H1 (cell line): ENCODE measurements around the gene TANC1. TPM values are rescaled to one million over a fixed set of nuclear protein-coding genes. Genes with fewer than 3 reads are reported as not detected.

Experiments
- CTCF ChIA-PET: fragments of 300-600 bp; sonication (Branson Sonifier 250); formaldehyde crosslinking; loops from one replicate; lab custom pipeline; 2021; ENCODE audit not compliant: partially characterized antibody; lab: Charles Lee
- POLR2A ChIA-PET: fragments of 300-600 bp; sonication (Branson Sonifier 250); formaldehyde crosslinking; loops from one replicate; lab custom pipeline; 2021; ENCODE audit warnings: inconsistent platforms; ENCODE audit not compliant: partially characterized antibody; lab: Charles Lee
- DNase-seq, 2 experiments: peaks; one replicate each; pipeline versions ENCODE4 v3.0.0 to v3.0.0-alpha.2; 2010 to 2022; ENCODE audit warnings: low spot score in 2 of 2, low read depth in 1 of 2, mixed read lengths in 1 of 2
- FAIRE-seq: peaks from 2 replicates; lab custom pipeline; 2011; peaks lifted over from hg19 to GRCh38; lab: Jason Lieb, UNC
- H2AFZ ChIP-seq: 2 replicates; pipeline ENCODE4 v1.8.1; 2012; ENCODE audit warnings: low read length, inconsistent platforms
- H2AK5ac ChIP-seq: 2 replicates; pipeline ENCODE4 v1.6.1; 2013; ENCODE audit warnings: low read depth, low read length
- H2BK120ac ChIP-seq: replicated peaks from 2 replicates; pipeline ENCODE3; 2013; ENCODE audit warnings: low read depth, low read length, inconsistent platforms
- H2BK12ac ChIP-seq: 2 replicates; pipeline ENCODE4 v1.6.1; 2013; ENCODE audit warnings: low read depth, low read length
- H2BK15ac ChIP-seq: 2 replicates; pipeline ENCODE4 v1.6.1; 2013; ENCODE audit warnings: low read length
- H2BK20ac ChIP-seq: 2 replicates; pipeline ENCODE4 v1.6.1; 2013; ENCODE audit warnings: low read length
- H2BK5ac ChIP-seq: 2 replicates; pipeline ENCODE4 v1.6.1; 2013; ENCODE audit warnings: low read depth, low read length
- H3K14ac ChIP-seq: 2 replicates; pipeline ENCODE4 v1.6.1; 2013; ENCODE audit warnings: inconsistent platforms; ENCODE audit not compliant: insufficient read length
- H3K18ac ChIP-seq: 2 replicates; pipeline ENCODE4 v1.6.1; 2013; ENCODE audit warnings: low read length; ENCODE audit errors: extremely low read depth
- H3K23ac ChIP-seq: 2 replicates; pipeline ENCODE4 v1.6.1; 2013; ENCODE audit warnings: inconsistent platforms; ENCODE audit not compliant: insufficient read length
- H3K23me2 ChIP-seq: 2 replicates; pipeline ENCODE4 v1.6.1; 2013; ENCODE audit warnings: low read depth, low read length
- H3K27ac ChIP-seq: 2 replicates; pipeline ENCODE4 v1.6.1; 2011; ENCODE audit warnings: low read depth, low read length, inconsistent platforms
- H3K27me3 ChIP-seq, 4 experiments: replicated peaks in 1 of 4; 1 replicate in 1 of 4; 2 replicates in 3 of 4; pipeline versions ENCODE4 v1.6.1 to v1.8.1; 2011 to 2013; ENCODE audit warnings: low read length in 3 of 4, mild to moderate bottlenecking in 3 of 4, inconsistent platforms in 2 of 4, mixed read lengths in 2 of 4, moderate library complexity in 1 of 4; ENCODE audit not compliant: control insufficient read depth in 3 of 4, insufficient read depth in 3 of 4; ENCODE audit errors: extremely low read depth in 1 of 4
- H3K36me3 ChIP-seq, 4 experiments: 2 replicates each; pipeline versions ENCODE4 v1.6.1 to v1.8.1; 2011 to 2013; ENCODE audit warnings: mild to moderate bottlenecking in 4 of 4, low read length in 3 of 4, moderate library complexity in 2 of 4, control low read depth in 1 of 4, inconsistent platforms in 1 of 4; ENCODE audit not compliant: insufficient read depth in 4 of 4, control insufficient read depth in 2 of 4
- H3K4ac ChIP-seq: replicated peaks from 2 replicates; pipeline ENCODE3; 2013; ENCODE audit warnings: low read length, low read depth, mixed read lengths, inconsistent platforms; ENCODE audit not compliant: insufficient read length
- H3K4me1 ChIP-seq, 4 experiments: replicated peaks in 1 of 4; 1 replicate in 1 of 4; 2 replicates in 3 of 4; pipeline versions ENCODE4 v1.6.1 to v1.8.1; 2011 to 2013; ENCODE audit warnings: low read length in 3 of 4, inconsistent platforms in 2 of 4, mixed read lengths in 1 of 4; ENCODE audit not compliant: insufficient read depth in 4 of 4, control insufficient read depth in 3 of 4
- H3K4me2 ChIP-seq, 2 experiments: 2 replicates each; pipeline versions ENCODE4 v1.6.1 to v1.8.1; 2011 to 2013; ENCODE audit warnings: low read depth in 2 of 2, low read length in 2 of 2, control low read depth in 1 of 2, inconsistent platforms in 1 of 2, mild to moderate bottlenecking in 1 of 2; ENCODE audit not compliant: insufficient read depth in 1 of 2
- H3K4me3 ChIP-seq, 4 experiments: fragments of 200-600, 300-600 bp in 1 of 4; sonication (generic), shearing (Covaris generic), sonication (Bioruptor Twin) in 1 of 4; 2 replicates each; pipeline versions ENCODE4 v1.5.1 to v1.8.1; 2011 to 2016; ENCODE audit warnings: low read length in 4 of 4, low read depth in 3 of 4, control low read depth in 2 of 4, inconsistent platforms in 2 of 4, mild to moderate bottlenecking in 2 of 4, mixed read lengths in 1 of 4, moderate library complexity in 1 of 4; ENCODE audit not compliant: insufficient read depth in 2 of 4; ENCODE audit errors: extremely low read depth in 1 of 4
- H3K56ac ChIP-seq: replicated peaks from 2 replicates; pipeline ENCODE3; 2013; ENCODE audit warnings: low read depth, mild to moderate bottlenecking, mixed read lengths, low read length, inconsistent platforms; ENCODE audit not compliant: insufficient read length
- H3K79me1 ChIP-seq: 2 replicates; pipeline ENCODE4 v1.6.1; 2013; ENCODE audit warnings: low read depth, low read length, control low read depth
- H3K79me2 ChIP-seq, 2 experiments: 2 replicates each; pipeline versions ENCODE4 v1.6.1 to v1.8.1; 2012 to 2013; ENCODE audit warnings: low read length in 2 of 2, mild to moderate bottlenecking in 2 of 2, inconsistent platforms in 1 of 2; ENCODE audit not compliant: insufficient read depth in 2 of 2, control insufficient read depth in 1 of 2
- H3K9ac ChIP-seq, 4 experiments: replicated peaks in 1 of 4; 1 replicate in 1 of 4; 2 replicates in 3 of 4; pipeline versions ENCODE4 v1.6.1 to v1.8.1; 2011 to 2013; ENCODE audit warnings: low read depth in 3 of 4, low read length in 3 of 4, control low read depth in 2 of 4, mild to moderate bottlenecking in 2 of 4, moderate library complexity in 2 of 4, inconsistent platforms in 1 of 4; ENCODE audit errors: extremely low read depth in 1 of 4
- H3K9me3 ChIP-seq, 2 experiments: 2 replicates each; pipeline versions ENCODE4 v1.6.1 to v1.8.1; 2012 to 2013; ENCODE audit warnings: mild to moderate bottlenecking in 2 of 2, moderate library complexity in 2 of 2, control low read depth in 1 of 2, inconsistent platforms in 1 of 2, low read depth in 1 of 2, low read length in 1 of 2, mixed read lengths in 1 of 2; ENCODE audit not compliant: insufficient read depth in 2 of 2
- H4K20me1 ChIP-seq, 2 experiments: replicated peaks in 1 of 2; 2 replicates each; pipeline versions ENCODE3 to v1.8.1; 2011 to 2013; ENCODE audit warnings: inconsistent platforms in 2 of 2, low read length in 2 of 2, mild to moderate bottlenecking in 1 of 2; ENCODE audit not compliant: insufficient read depth in 2 of 2, control insufficient read depth in 1 of 2
- H4K5ac ChIP-seq: 2 replicates; pipeline ENCODE4 v1.6.1; 2013; ENCODE audit warnings: low read length, low read depth, mixed read lengths, inconsistent platforms; ENCODE audit not compliant: insufficient read length
- H4K8ac ChIP-seq: 2 replicates; pipeline ENCODE4 v1.8.0; 2013; ENCODE audit warnings: mild to moderate bottlenecking, moderate library complexity, low read length, inconsistent platforms; ENCODE audit not compliant: insufficient read depth; ENCODE audit errors: extremely low read depth
- H4K91ac ChIP-seq: replicated peaks from 2 replicates; pipeline ENCODE3; 2013; ENCODE audit warnings: low read length, mixed read lengths, inconsistent platforms; ENCODE audit not compliant: insufficient read length
- ATF3 ChIP-seq: IDR thresholded peaks from 2 replicates; pipeline ENCODE4 v1.6.1; 2011; ENCODE audit warnings: low read depth, mild to moderate bottlenecking, low read length; ENCODE audit not compliant: insufficient read depth
- BCL11A ChIP-seq, 2 experiments: IDR thresholded peaks; one replicate each; pipeline ENCODE4 v1.6.1; 2011; ENCODE audit warnings: low read depth in 2 of 2, low read length in 2 of 2, mild to moderate bottlenecking in 2 of 2
- CBX5 ChIP-seq: fragments of 300-800, 300-1000 bp; sonication (generic); IDR thresholded peaks from 2 replicates; pipeline ENCODE4 v1.7.1; 2016; ENCODE audit warnings: antibody characterized with exemption, low read length, low read depth
- CBX8 ChIP-seq: fragments of 300-800, 300-1000 bp; sonication (generic); IDR thresholded peaks from 2 replicates; pipeline ENCODE4 v1.7.1; 2016; ENCODE audit warnings: low read depth, low read length, borderline replicate concordance
- CHD2 ChIP-seq: IDR thresholded peaks from 2 replicates; pipeline ENCODE4 v1.6.1; 2012; ENCODE audit warnings: low read length, improper control_type of control experiment
- CTCF ChIP-seq, 3 experiments: IDR thresholded peaks; 1 replicate in 2 of 3; 2 replicates in 1 of 3; pipeline versions ENCODE4 v1.5.1 to v1.6.1; 2011; ENCODE audit warnings: low read length in 3 of 3, mild to moderate bottlenecking in 3 of 3, inconsistent platforms in 2 of 3, low read depth in 1 of 3, moderate library complexity in 1 of 3; ENCODE audit not compliant: insufficient read depth in 1 of 3; ENCODE audit errors: control extremely low read depth in 1 of 3
- EP300 ChIP-seq, 2 experiments: IDR thresholded peaks; 1 replicate in 1 of 2; 2 replicates in 1 of 2; pipeline ENCODE4 v1.6.1; 2011 to 2012; ENCODE audit warnings: low read depth in 2 of 2, low read length in 2 of 2, mild to moderate bottlenecking in 2 of 2, borderline replicate concordance in 1 of 2, inconsistent platforms in 1 of 2, moderate library complexity in 1 of 2
- HDAC6 ChIP-seq: IDR thresholded peaks from one replicate; pipeline ENCODE4 v1.7.1; 2012; ENCODE audit warnings: low read depth, mild to moderate bottlenecking, inconsistent platforms, low read length, moderate library complexity
- NANOG ChIP-seq: IDR thresholded peaks from 2 replicates; pipeline ENCODE4 v1.6.1; 2011; ENCODE audit warnings: low read length, low read depth, mild to moderate bottlenecking, inconsistent platforms; ENCODE audit not compliant: insufficient read depth, poor library complexity, severe bottlenecking
- SIRT6 ChIP-seq: IDR thresholded peaks from one replicate; pipeline ENCODE4 v1.7.1; 2012; ENCODE audit warnings: low read length, inconsistent platforms
- SP4 ChIP-seq: IDR thresholded peaks from 2 replicates; pipeline ENCODE4 v1.6.1; 2012; ENCODE audit warnings: low read length, inconsistent platforms
- WGBS, 2 experiments: shearing (Covaris generic) in 1 of 2; methylation state at CpG; one replicate each; pipeline versions ENCODE4 v1.1.6 to v1.1.7; 2013 to 2015; ENCODE audit warnings: low lambda C conversion rate in 2 of 2, mixed read lengths in 2 of 2, inconsistent platforms in 1 of 2, low coverage in 1 of 2, missing lambda C conversion rate in 1 of 2; ENCODE audit not compliant: insufficient replicate concordance in 2 of 2, insufficient coverage in 1 of 2, insufficient read length in 1 of 2; ENCODE audit errors: extremely low coverage in 1 of 2, missing lambda C conversion rate in 1 of 2; 5-methylcytosine and 5-hydroxymethylcytosine counted together
- polyA plus RNA-seq, 7 experiments: library from polyadenylated mRNA; depleted of rRNA in 3 of 7; stranded (reverse) in 5 of 7; unstranded in 2 of 7; fragments of >200 nt in 5 of 7; fragments of 200-250 nt in 2 of 7; gene quantifications; 1 replicate in 5 of 7; 2 replicates in 1 of 7; 4 replicates in 1 of 7; pipeline versions ENCODE4 v1.2.1 to v1.2.3, GENCODE V29; 2011 to 2013; ENCODE audit warnings: missing spikeins in 2 of 7, mixed read lengths in 2 of 7
- total RNA-seq: library from RNA; stranded (reverse); fragmentation: NEBNext Ultra II Directional; extraction: Animal tissue kit (Norgen Biotek cat#: 25700); gene quantifications from 2 replicates; pipeline ENCODE4 v1.2.1, GENCODE V29; 2021

TANC1 gene
- total and polyA plus RNA-seq, 2 of the 8 experiments (the other 6 are each of a cell fraction or from before 2014, with no cell fraction given), result 4.1 to 7.6 TPM

GRCh38 chr2:158989165-158989564, 20.7 kb downstream of the TANC1 start:
- Histone ChIP-seq H3K18ac (no peak overlapping the region), H4K5ac (no peak overlapping the region), H4K20me1 (peaks cover 0 to 2% of the 10 kb centered on the region in 2 experiments), H3K4me3 (no peak overlapping the region), H3K79me1 (peaks cover 2% of the 10 kb centered on the region; the same call in 1 of the 2 replicates), H3K23me2 (no peaks in the 10 kb centered on the region; the same call in 1 of the 2 replicates), H3K14ac (no peak overlapping the region), H4K8ac (no peak overlapping the region), H2AK5ac (no peak overlapping the region), H2BK5ac (no peak overlapping the region), H3K4me1 (peaks cover 0 to 2% (median 0%) of the 10 kb centered on the region in 4 experiments; a peak in 3 of 7 replicates), H3K9ac (no peak overlapping the region), H3K56ac (no peak overlapping the region), H2AFZ (no peak overlapping the region), H2BK120ac (no peak overlapping the region), H3K4ac (no peak overlapping the region), H3K9me3 (no peaks in the 10 kb centered on the region), H3K4me2 (no peak overlapping the region), H3K27me3 (no peaks in the 10 kb centered on the region), H3K23ac (no peak overlapping the region), H2BK15ac (no peak overlapping the region), H3K79me2 (no peaks in the 10 kb centered on the region), H2BK12ac (no peak overlapping the region), H3K36me3 (no peaks in the 10 kb centered on the region), H4K91ac (no peak overlapping the region), H3K27ac (no peak overlapping the region), H2BK20ac (no peak overlapping the region)
- ChIA-PET CTCF (interaction anchor here (0.7 to 2.0 kb wide), 3 partner anchors 10 to 12 kb away, joined by 3 to 8 read pairs (median 4); no protein-coding TSS in a partner anchor), POLR2A (interaction anchor here (0.6 kb wide), 1 partner anchor 10 kb away, joined by 3 read pairs; no protein-coding TSS in a partner anchor)
- DNase-seq, result no peak
- FAIRE-seq, result no peak
- WGBS, 2 experiments, result 81% methylated on average over 5 of the region's 5 CpGs; no CpG with 5 or more reads in 1 of the 2 experiments
- TF ChIP-seq CHD2, result no peak
- TF ChIP-seq SP4, result no peak
- no peak for TF ChIP-seq BCL11A (IDR thresholded peaks at IDR 0.05; ENCODE audit: low read depth in 2 of 2, low read length in 2 of 2)
- TF ChIP-seq ATF3, result no peak
- TF ChIP-seq SIRT6, result no peak
- no peak for TF ChIP-seq NANOG
- no peak for TF ChIP-seq CBX5
- no peak for TF ChIP-seq CTCF (IDR thresholded peaks at IDR 0.05; ENCODE audit: control extremely low read depth in 1 of 3, insufficient read depth in 1 of 3, low read depth in 1 of 3, low read length in 3 of 3)
- TF ChIP-seq CBX8, result no peak
- no peak for TF ChIP-seq HDAC6
- TF ChIP-seq EP300 (IDR thresholded peaks at IDR 0.05; ENCODE audit: borderline replicate concordance in 1 of 2, low read depth in 2 of 2, low read length in 2 of 2), result no peak
